HG02759 (cell line): ENCODE measurements around the gene ELMO2.

Experiments
- ATAC-seq: cut with Tn5 transposase; IDR thresholded peaks from one replicate; pipeline ENCODE4 v1.9.1; 2021; ENCODE audit warnings: mild to moderate bottlenecking, moderate library complexity; ENCODE audit not compliant: unreplicated experiment

ELMO2 gene

DNA sequence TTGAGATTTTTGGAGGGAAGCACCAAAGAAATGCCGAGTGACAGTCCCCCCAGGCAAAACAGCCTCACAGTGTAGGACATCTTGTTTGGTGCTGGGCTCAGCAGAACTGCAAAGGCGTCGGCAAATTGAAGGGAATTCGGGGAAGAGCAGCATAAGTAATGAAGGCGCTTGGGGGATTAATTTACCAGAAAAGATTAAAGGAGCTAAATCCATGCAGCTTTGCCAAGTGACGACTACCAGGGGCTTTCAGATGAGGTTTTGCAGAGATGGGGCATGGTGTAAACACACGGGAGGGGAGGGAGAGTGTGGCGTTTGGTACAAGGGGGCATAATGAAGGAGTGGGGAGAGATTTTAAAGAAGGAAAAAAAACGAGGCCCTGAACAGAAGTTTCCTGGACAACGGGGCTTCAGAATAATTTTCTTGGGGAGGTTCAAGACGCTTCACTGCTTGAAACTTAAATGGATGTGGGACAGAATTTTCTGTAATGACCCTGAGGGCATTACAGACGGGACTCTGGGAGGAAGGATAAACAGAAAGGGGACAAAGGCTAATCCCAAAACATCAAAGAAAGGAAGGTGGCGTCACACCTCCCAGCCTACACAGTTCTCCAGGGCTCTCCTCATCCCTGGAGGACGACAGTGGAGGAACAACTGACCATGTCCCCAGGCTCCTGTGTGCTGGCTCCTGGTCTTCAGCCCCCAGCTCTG is 52.8 kb downstream of the ELMO2 start:
- ATAC-seq, result no peak

DNA sequence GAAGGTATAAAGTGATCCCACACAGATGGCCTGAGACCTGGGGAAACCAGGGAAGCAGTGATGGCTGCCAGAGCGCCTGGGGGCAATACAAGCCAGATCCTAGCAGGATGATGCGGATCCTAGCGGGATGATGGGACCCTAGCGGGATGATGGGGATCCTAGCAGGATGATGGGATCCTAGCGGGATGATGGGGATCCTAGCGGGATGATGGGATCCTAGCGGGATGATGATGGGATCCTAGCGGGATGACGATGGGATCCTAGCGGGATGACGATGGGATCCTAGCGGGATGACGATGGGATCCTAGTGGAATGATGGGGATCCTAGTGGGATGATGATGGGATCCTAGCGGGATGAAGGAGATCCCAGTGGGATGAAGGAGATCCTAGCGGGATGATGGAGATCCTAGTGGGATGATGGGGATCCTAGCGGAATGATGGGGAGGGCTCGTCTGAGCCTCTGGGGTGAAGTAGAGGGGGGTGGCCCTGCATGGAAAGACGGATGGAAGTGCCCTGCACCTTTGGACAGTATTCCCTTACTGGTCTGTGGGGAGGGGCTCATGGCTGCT is 54.0 kb downstream of the ELMO2 start:
- ATAC-seq, result no peak

- ATAC-seq, result no peak
Observed at GRCh38 chr20:46351357-46352058, 54.9 kb downstream of the ELMO2 start.

DNA sequence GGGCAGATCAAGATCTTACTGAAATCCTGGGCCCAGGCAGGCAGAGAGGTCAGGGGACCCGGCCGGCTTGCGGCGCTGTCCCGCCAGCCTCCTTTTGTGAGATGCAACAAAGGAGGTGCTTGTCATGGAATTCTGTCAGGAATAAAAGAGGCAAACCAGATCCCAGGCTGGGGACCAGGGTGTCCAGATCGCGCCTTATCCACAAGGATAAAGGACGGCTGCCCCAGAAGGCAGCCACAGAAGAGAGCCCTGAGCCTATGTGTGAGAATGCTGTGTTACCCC is 55.5 kb downstream of the ELMO2 start:
- no peak for ATAC-seq

GRCh38 chr20:46350201-46350985 is 56.0 kb downstream of the ELMO2 start:
- peak; percentile 70 for ATAC-seq

DNA sequence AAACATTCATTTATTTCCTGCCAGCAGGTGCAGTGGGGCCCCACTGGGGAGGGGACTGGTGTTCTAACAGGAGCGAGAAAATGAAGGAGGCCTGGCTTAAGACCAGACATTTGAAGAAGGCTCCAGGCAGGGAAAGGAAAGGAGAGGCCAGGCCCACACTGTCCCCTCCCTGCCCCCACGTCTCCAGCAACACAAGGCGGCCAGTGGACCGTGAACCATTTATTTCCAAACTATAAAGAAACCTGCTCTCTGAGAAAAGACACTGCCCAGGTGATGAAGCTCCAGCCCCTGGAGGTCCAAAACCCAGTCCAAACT is 56.7 kb downstream of the ELMO2 start:
- no peak for ATAC-seq

DNA sequence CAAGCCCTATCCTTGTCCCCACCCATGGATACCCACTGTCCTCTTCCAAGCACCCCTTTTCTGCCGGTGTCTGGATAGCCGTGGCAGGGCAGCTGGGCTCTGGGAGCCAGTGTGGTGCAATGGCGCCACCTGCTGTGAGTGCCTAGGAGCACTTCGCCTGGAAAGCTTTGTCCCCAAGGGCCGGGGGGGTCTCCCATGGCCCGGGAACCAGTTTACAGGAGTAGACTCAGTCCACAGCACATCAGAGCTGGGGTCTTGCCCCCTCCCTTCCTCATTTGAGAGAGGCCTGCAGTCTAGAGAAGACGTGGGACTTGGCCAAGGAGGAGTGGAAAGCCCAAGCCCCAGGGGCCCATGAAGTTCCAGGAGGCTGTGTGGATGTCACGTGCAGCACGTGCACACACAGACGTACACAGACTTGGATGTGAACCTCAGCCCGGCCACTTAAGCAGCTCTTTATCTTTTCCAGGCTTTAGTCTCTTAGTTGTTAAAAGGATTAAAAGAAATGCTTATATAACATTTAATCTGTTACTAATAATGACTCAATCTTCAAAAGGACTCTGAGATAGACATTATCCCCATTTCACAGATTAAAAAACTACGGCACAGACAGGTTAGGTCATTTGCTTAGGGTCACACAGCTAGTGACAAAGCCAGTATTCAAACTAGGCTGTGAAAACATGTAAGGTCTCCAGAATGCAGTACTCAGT is 57.2 kb downstream of the ELMO2 start:
- ATAC-seq, result no peak

- ATAC-seq, result no peak
Observed at GRCh38 chr20:46347841-46348803, 58.3 kb downstream of the ELMO2 start.

DNA sequence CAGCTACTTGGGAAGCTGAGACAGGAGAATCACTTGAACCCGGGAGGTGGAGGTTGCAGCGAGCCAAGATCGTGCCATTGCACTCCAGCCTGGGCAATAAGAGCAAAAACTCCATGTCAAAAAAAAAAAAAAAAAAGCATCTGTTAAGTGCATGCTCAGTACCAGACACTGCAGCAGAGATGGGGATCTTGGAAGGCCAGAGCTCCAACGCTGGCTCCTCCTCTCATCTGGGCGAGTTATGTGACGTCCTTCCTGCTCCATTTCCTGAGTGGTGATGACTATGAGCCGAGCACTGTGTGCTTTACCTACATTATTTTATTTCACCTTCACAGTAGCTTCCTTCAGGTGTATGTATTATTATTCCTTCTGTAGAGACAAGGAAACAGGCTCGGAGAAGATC is 59.6 kb downstream of the ELMO2 start:
- ATAC-seq, result no peak

- no peak for ATAC-seq
Observed at GRCh38 chr20:46344488-46345162, 61.8 kb downstream of the ELMO2 start.

DNA sequence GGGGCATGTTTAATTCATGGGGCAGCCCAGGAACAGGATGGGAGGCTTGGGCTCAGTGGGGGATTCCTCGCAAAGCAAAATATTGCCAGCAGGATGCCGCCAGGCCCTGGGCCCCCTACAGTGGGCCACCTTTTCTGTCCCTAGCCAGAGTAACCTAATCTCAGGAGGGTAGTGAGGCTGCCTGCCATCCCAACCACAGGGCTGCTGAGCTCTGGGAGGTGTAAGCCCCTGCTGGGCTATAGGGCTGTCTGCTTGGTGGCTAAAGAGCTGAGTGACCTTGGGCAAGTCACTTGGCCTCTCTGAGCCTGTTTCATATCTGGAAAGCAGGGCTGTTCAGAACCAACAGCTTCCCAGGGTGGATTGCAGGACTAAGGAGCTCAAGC is 62.4 kb downstream of the ELMO2 start:
- ATAC-seq, result no peak

DNA sequence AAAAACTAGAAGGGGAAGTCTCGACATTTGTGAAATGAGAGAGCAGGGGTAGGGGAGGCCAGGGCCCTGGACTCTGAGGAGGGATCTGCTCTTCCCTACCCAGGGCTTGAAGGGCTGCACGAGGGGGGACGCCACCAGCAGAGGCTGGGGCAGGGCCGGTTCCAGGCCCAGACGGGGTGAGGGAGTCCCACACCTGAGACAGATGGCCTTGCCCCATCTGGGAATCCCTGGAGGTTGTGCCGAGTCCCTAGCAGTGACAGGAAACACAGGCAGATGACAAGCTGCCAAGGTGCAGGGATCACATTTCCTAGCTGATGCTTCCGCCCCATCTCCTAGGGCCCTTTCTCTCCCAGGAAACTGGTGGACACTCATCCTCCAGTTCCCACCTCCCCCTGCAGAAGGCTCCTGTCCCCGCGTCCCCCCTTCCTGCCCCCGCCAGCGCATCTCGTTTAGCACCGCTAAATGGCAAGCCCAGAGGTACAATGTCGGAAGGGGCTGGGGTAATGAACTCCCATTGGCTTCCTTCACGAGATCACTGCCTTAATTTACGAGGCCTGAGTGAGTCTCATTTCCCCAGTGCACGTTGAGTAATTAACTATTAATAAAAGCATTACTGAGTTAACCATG is 63.0 kb downstream of the ELMO2 start:
- no peak for ATAC-seq

DNA sequence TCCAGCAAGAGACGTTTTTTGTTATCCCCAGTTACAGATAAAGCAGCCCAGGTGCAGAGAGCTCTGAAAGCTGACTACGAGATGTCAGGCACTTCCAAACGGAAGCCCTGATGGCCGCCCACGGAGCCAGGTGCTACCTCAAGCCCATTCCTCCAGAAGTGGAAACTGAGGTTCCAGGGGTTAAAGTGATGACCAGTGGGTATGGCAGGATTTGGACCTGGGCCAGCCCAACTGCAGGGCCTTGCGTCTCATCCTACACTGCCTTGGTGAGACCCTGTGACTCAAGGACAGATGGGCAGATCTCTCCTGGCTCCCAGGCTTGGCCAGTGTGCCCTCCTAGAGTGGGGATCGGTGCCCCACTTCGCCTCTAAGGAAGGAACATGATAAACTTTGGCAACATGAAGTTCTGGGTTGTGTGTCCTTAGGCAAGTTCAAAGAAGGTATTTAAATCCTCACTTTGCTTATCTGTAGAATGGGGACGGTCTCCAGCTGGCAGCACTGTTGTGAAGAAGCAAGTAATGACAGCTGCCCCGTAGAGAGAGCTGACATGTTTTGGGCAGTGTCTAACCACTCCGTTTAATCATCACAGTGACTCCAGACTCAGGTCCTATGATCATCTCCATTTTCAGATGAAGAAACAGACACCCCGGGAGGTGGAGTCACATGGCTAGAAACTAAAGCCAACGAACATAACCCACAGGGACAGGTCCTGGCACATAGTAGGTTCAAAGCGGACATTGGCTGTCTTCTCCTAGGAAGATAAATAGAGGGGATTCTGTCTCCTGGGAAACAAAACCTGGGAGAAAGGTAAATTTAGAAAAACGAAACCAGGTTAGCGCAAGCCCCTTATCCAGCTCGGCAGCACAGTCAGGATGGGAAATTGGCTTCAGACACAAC is 63.7 kb downstream of the ELMO2 start:
- no peak for ATAC-seq

- no peak for ATAC-seq
Observed at GRCh38 chr20:46342010-46342378, 64.4 kb downstream of the ELMO2 start.

- no peak for ATAC-seq
Observed at GRCh38 chr20:46341074-46342009, 65.1 kb downstream of the ELMO2 start.

- ATAC-seq, result no peak
Observed at GRCh38 chr20:46339037-46339436, 67.4 kb downstream of the ELMO2 start.

- ATAC-seq, result no peak
Observed at GRCh38 chr20:46336735-46337134, 69.7 kb downstream of the ELMO2 start.
